Measurements from ENCODE around the gene CRYL1. TPM values are rescaled to one million over a fixed set of nuclear protein-coding genes. Genes with fewer than 3 reads are reported as not detected.

Gene CRYL1
- total RNA-seq, 1 experiment from 2014 or later, result 52.5 TPM

DNA sequence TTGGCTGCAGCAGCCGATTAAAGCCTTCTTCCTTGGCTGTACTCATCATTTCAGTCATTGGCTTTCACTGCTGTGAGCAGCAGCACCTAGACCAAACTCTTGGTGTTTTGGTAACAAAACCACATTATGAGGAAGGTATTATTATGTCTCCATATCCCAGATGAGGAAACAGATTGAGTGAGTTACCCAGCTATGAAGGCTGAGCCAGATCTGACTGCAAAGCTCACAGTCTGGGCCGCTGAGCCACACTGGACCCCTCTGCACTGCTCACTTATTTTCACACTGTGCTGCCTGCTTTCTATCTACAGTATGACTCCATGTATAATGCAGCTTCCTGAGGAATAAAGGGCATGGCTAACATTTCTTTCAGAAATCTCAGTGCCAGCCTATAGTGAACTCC is 24.5 kb downstream of the CRYL1 start:
- in situ Hi-C loops (cut with HindIII; ENCODE audit: low pct_unique_long_range_greater_than_20kb, low sequenced_read_pairs), result no loop called here
- DNase-seq (ENCODE audit: low read depth, low spot score), result no peak

DNA sequence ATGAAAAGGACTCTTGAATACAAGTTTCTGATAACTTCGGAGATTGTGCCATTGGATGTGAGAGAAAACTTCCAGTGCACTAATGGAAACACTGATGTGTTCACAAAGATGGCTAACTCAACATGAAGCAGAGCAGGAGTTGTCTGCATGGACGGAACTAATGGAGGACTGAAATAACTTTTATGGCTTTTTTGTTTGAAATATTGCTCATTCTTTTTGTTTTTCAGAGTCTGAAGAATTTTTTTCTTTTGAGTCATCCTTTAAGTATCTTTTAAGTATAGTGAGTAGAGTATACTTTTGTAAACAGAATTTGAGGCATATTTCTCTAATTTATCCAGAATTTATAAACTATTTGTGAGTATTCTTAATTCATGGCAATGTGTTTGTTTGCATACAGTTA is 25.7 kb downstream of the CRYL1 start:
- DNase-seq (ENCODE audit: low read depth, low spot score), result no peak
- in situ Hi-C loops (cut with HindIII; ENCODE audit: low pct_unique_long_range_greater_than_20kb, low sequenced_read_pairs), result no loop called here

DNA sequence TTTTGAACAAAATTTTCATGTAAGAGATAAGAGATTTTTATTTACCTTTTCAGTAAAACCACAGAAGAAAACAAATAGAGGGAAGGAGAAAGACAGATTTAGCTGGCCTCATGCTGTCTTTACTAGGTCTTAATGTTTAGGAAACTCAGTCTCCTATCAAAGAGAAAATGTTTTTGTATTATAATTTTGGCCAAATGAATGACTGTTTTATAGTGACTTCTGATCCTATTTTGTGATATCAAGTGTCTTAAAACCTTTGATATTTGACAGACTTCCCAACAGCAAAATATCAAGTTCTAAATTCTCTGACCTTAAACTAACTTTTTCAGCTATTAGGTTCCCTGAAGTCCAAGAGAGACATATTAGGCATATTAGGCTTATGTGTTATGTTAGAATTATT is 27.0 kb downstream of the CRYL1 start:
- in situ Hi-C loops (cut with HindIII; ENCODE audit: low pct_unique_long_range_greater_than_20kb, low sequenced_read_pairs), result no loop called here
- DNase-seq (ENCODE audit: low read depth, low spot score), result no peak

DNA sequence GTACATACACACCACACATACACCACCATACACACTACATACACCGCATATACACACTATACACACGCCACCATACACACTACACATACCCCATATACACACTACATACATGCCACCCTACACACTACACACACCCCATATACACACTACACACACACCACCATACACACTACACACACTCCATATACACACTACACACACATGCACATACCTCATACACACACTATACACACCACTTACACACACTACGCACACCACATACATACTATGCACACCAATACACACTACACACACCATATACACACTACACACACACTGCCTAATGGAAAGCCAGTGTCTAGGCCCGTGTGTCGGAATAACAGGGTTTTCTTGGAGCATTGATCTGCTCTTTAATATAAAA is 27.5 kb downstream of the CRYL1 start:
- in situ Hi-C loops (cut with HindIII; ENCODE audit: low pct_unique_long_range_greater_than_20kb, low sequenced_read_pairs), result no loop called here
- DNase-seq (ENCODE audit: low read depth, low spot score), result no peak

DNA sequence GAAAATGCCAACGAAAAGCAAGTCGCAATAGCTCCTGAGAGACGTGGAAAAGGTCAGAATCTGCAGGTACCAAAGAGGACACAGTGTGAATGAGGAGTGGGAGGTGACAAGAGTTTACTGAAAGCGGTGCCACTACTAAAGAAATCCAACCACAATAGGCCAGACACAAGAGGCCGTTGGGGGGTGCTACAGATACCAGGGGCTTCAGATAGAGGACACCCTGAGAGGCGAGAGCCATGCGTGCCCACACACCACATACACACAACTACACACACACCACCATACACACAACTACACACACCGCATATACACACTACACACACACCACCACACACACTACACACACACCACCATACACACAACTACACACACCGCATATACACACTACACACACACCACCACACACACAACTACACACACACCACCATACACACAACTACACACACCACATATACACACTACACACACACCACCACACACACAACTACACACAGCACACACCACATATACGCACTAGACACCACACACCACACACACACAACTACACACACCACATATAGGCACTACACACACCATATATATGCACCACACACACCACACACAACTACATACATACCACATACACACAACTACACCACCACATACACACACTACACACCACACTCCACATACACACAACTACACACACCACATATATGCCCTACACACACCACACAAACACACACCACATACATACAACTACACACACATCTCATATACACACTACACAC is 28.5 kb downstream of the CRYL1 start:
- in situ Hi-C loops (cut with HindIII; ENCODE audit: low pct_unique_long_range_greater_than_20kb, low sequenced_read_pairs), result no loop called here
- no peak for DNase-seq (ENCODE audit: low read depth, low spot score)

DNA sequence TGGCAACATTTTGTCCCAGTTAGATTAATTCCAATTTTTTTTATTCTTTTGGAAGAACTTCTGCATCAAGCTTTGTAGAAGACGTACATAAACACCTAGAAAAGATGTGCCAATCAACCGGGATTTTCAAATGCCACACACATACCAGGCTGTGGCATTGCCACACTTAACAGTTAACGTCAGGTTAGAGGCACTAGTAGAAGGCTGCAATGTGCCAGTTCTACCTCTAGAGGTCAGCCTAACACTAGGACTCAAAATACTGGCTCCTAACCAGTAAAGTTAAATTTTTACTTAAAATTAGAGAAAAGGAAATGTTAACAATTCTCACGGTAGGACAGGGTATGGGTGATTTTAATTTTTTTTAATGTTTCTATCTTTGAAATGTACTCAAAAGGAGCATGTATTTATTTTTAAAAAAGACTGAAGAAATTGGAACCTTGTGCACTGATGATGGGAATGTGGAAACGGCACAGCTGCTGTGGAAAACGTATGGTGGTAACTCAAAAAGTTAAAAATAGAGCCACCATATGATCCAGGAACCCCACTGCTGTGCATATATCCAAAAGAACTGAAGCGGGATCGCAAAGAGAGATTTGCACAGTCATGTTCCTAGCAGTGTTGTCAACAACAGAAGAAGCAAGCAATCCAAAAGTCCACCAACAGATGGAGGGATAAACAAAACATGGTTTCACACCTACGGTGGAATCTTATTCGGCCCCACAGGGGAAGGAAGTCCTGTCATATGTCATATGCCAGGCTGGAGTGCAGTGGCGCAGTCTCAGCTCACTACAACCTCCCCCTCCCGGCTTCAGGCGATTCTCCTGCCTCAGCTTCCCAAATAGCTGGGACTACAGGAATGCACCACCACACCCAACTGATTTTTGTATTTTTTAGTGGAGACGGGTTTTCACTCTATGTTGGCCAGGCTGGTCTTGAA is 30.3 kb downstream of the CRYL1 start:
- in situ Hi-C loops (cut with HindIII; ENCODE audit: low pct_unique_long_range_greater_than_20kb, low sequenced_read_pairs), result no loop called here

DNA sequence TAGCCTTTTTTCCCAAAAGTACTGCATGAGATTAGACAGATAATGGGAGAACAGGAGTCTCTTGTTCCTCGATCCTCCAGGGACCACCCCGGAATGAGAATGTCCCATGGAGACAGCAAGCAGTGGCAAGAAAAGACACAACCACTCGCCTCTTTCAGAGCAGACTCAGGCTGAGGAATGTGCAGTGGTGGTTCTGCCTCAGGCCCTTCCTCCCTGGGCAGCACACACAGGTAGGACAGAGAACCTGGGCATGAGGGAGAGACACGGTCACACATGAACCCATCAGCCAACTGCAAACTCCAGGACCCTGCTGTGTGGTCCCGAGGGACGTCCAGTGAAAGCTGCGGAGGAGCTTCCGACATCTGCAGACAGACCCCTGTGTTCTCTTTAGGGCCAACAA is 31.0 kb downstream of the CRYL1 start:
- peak; percentile 23 for DNase-seq (ENCODE audit: low read depth, low spot score)
- in situ Hi-C loops (cut with HindIII; ENCODE audit: low pct_unique_long_range_greater_than_20kb, low sequenced_read_pairs), result no loop called here

More for the DNA sequence above, 30.3 kb downstream of the CRYL1 start:
- peak; percentile 81 for DNase-seq (ENCODE audit: low read depth, low spot score)

DNA sequence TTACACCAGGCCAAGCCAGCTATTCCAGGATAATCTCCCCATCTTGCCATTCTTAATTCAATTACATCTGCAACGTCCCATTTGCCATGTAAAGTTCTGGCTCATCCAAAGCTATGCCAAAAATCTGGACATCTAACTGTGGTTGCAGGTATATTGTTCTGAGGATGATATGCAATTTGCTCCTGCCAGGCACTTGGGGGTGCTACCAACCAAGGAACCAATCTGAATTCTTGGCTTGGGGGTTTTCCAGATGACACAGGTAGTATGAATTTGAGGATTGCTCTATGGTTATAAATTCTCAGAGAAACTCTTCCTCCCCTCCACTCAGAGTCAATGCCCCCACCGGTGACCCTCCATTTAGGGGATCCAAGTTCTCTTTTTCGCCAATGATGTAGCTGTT is 33.0 kb downstream of the CRYL1 start:
- in situ Hi-C loops (cut with HindIII; ENCODE audit: low pct_unique_long_range_greater_than_20kb, low sequenced_read_pairs), result no loop called here
- peak; percentile 55 for DNase-seq (ENCODE audit: low read depth, low spot score)

DNA sequence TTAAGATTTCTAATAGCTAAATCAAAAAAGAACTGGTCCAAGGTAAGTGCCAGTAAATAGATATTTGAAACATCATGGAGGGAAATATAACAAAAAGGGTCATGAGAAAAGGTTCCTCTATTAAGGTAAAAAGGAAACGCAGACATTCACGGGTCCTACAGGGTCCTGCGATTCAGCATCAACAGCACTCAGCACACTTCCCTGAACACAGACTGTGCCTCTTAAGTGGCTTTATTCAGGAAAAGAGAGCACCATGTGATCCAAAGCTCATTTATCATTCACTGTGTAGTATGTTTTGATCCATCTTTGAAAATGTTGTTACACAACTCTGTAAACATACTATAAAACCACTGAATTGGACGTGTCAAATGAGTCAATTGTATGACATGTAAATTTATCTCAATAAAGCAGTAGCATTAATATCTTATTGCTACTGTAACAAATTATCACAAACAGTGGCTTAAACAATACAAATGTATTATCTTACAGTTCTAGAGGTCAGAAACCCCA is 33.7 kb downstream of the CRYL1 start:
- in situ Hi-C loops (cut with HindIII; ENCODE audit: low pct_unique_long_range_greater_than_20kb, low sequenced_read_pairs), result no loop called here
- DNase-seq (ENCODE audit: low read depth, low spot score), result no peak

DNA sequence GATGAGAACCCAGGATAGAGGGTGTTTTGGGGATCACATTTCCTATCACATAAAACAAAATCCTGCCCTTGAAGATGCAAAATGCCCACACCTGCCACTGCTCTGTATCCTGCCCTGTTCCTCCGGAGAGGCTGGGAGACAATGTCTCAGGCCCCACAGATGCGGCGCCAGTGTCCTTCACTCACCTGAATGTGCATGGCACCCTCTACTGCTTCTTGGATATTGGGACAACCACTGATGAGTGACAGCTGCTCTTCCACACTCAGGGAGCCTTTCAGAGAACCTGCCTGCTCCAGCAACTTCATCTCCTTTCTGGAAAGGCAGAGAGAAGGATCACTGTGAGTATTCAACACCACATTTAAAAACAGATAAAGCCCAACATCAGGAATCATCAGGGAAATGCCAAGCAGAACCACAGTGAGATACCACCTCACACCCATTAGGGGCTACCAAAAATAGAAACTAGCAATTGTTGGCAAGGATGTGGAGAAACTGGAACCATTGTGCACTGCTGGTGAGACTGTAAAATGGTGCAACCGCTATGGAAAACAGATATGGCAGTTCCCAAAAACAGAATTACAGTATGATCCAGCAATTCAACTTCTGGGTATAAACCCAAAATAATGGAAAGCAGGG is 36.4 kb downstream of the CRYL1 start:
- in situ Hi-C loops (cut with HindIII; ENCODE audit: low pct_unique_long_range_greater_than_20kb, low sequenced_read_pairs), result no loop called here
- DNase-seq (ENCODE audit: low read depth, low spot score), result peak; percentile 26

DNA sequence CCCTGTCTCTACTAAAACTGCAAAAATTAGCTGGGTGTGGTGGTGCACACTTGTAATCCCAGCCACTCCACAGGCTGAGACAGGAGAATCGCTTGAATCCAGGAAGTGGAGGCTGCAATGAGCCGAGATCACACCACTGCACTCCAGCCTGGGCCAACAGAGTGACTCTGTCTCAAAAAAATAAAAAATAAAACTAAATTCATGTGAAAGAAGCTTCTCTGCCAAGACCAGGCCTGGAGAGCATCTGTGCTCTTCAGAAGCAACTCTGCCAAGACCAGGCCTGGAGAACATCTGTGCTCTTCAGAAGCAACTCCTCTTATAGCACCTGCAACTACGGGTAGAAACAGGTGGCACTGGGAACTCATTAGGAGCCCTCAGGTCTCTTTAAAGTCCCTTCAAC is 37.7 kb downstream of the CRYL1 start:
- DNase-seq (ENCODE audit: low read depth, low spot score), result no peak
- in situ Hi-C loops (cut with HindIII; ENCODE audit: low pct_unique_long_range_greater_than_20kb, low sequenced_read_pairs), result no loop called here

DNA sequence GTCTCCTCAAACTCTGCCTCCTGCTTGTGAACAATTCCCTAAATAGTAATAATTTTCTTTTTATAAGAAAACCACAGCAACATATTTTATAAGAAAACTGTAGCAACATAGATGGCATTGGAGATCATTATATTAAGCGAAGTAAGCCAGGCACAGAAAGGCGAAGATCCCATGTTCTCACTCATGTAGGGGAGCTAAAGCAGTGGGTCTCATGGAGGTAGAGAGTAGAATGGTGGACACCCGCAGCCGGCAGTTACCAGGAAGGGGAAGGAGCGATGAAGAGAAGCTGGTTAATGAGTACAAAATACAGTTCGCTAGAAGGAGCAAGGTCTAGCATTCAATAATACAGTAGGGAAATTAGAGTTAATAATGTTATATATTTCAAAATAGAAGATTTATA is 42.9 kb downstream of the CRYL1 start:
- no peak for DNase-seq (ENCODE audit: low read depth, low spot score)
- in situ Hi-C loops (cut with HindIII; ENCODE audit: low pct_unique_long_range_greater_than_20kb, low sequenced_read_pairs), result no loop called here

DNA sequence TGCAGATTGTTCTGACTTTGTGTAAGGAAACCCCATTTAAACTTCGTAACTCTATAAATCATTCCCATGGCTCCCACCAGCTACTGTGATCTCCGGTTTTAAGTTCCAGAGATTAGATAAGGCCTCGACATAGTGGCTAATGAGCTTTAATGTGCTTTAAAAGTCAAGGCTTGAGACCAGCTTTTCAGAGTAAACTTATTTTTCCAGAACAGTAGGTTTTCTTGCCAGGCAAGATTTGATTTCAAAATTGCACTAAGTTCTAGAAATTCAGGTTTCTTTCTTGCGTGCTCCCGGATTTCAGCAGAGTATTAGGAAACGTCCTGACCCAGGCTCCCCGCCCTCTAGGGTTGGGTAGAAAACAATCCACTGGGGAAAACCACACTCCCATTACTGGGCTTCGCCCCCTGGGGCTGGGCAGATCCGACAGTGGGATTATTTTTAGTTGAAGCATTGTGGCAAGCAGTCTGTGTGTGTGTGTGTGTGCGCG is 43.3 kb downstream of the CRYL1 start:
- DNase-seq (ENCODE audit: low read depth, low spot score), result no peak
- in situ Hi-C loops (cut with HindIII; ENCODE audit: low pct_unique_long_range_greater_than_20kb, low sequenced_read_pairs), result no loop called here

DNA sequence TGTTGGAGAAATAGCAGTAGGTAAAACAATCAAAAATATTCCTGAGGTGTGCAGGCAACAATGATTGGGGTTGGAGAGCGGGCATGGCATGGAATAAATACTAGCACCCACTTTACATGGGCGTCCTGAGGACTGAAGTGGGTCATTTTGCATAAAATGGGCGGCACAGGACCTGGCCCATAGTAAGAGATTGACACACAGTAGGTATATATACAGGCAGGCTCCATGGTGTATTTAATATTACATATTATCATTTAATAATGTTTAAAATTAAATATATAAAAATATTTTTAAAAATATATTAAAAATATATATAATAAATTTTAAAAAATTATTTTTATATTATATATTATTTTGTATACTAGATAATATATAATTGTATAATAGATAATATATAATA is 48.3 kb downstream of the CRYL1 start:
- in situ Hi-C loops (cut with HindIII; ENCODE audit: low pct_unique_long_range_greater_than_20kb, low sequenced_read_pairs), result no loop called here
- no peak for DNase-seq (ENCODE audit: low read depth, low spot score)

DNA sequence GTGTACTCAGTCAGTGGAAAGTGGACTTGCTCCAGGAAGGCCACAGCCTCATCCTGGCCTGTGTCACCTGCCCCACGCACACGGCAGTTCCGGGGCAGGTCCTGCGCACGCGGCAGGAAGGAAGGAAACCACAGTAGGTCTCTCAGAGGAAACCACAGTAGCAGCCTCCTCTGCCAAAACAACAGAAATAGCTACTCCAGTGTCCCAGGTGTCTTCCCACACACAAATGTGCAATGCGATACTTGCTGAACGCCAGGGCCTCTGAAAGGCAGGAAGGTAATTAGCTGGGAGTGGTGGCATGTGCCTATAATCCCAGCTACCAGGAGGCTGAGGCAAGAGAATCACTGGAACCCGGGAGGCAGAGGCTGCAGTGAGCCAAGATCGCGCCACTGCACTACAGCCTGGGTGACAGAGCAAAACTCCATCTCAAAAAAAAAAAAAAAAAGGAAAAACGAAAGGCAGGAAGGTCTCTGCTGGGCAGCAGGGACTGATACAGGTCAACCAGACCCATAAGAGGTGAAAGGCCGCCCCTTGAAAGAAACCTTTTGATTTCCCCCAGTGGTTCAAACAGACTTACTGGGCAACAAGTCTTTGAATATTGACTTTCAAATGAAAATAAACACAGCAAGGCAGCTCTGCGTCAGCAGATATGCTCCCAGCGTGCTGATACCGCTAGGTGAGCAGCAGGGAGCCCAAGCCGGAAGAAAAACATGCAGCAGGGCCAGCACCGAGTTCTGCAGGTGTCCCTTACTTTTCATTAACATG is 49.5 kb downstream of the CRYL1 start:
- no peak for DNase-seq (ENCODE audit: low read depth, low spot score)
- in situ Hi-C loops (cut with HindIII; ENCODE audit: low pct_unique_long_range_greater_than_20kb, low sequenced_read_pairs), result no loop called here

DNA sequence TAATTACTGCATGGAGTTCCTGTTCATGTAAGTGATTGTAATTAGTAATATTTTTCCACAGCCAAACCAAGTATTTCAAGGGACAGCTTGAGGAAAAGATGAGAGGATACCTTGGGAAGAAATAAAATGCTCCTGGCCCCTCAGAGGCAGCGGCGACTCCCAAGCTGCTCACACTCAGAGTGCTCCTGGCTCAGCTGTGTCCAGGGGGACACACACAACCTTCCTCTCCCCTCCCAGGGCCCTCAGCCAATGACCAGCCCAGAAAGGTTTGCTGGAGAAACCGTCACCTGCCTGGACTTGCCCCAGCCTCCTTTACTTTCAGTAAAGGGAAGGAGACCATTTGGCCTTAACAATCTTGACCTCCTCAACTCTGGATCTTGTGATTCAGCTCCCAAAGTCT is 51.1 kb downstream of the CRYL1 start:
- no peak for DNase-seq (ENCODE audit: low read depth, low spot score)
- in situ Hi-C loops (cut with HindIII; ENCODE audit: low pct_unique_long_range_greater_than_20kb, low sequenced_read_pairs), result no loop called here

DNA sequence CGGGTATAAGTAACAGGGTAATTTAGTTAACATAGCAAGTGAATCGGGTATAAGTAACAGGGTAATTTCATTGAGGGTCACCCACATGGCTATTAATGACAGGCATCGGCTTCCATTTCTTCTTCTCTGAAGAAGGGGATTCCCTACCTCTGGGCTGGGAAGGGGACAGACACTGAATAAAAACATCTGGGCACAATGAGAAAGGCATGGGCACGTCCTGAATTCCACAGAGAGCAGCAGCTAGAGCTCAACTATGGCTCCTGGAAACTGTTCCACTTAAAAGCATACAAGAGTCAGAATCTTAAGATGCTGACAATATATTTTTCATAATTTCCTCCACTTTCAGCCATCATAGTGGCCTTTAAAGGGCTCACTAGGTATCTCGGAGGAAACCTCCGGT is 51.8 kb downstream of the CRYL1 start:
- DNase-seq (ENCODE audit: low read depth, low spot score), result no peak
- in situ Hi-C loops (cut with HindIII; ENCODE audit: low pct_unique_long_range_greater_than_20kb, low sequenced_read_pairs), result no loop called here

All from SK-MEL-5 (cell line).